ENCODE measurements around the gene EIPR1.

EIPR1 gene

DNA sequence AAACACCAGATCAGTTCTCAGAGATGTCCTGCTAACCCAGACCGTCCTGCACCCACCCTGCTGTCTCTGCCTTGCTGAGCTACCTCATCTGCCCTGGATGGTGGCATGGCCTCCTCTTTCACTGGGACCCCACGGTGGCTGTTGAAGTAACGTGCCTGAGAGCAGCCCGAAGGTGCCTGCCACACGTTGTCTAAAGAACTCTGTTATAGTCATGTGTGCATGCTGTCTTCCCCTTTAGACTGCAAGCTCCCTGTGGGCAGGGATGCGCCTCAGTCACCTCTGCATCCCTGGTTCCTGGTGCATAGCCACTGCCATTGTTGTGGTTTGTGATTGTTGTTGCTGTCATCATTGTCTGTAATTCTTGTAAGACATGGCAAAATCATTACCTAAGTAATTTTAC lies 235.9 kb downstream of the EIPR1 start:
- Histone ChIP-seq H3K9me3 (no peaks in the 10 kb centered on the region), H3K4me1 (ENCODE audit: control insufficient read depth in 1 of 2, insufficient read depth in 1 of 2, low read depth in 1 of 2, low read length in 1 of 2) (no peaks in the 10 kb centered on the region), H3K27me3 (no peaks in the 10 kb centered on the region), H3K27ac (no peak overlapping the region), H3K36me3 (no peaks in the 10 kb centered on the region), H3K4me3 (ENCODE audit: low read depth in 1 of 2, low read length in 1 of 2) (no peak overlapping the region)
- TF ChIP-seq, protein P1, sequence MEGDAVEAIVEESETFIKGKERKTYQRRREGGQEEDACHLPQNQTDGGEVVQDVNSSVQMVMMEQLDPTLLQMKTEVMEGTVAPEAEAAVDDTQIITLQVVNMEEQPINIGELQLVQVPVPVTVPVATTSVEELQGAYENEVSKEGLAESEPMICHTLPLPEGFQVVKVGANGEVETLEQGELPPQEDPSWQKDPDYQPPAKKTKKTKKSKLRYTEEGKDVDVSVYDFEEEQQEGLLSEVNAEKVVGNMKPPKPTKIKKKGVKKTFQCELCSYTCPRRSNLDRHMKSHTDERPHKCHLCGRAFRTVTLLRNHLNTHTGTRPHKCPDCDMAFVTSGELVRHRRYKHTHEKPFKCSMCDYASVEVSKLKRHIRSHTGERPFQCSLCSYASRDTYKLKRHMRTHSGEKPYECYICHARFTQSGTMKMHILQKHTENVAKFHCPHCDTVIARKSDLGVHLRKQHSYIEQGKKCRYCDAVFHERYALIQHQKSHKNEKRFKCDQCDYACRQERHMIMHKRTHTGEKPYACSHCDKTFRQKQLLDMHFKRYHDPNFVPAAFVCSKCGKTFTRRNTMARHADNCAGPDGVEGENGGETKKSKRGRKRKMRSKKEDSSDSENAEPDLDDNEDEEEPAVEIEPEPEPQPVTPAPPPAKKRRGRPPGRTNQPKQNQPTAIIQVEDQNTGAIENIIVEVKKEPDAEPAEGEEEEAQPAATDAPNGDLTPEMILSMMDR (IDR thresholded peaks at IDR 0.05) = no peak

DNA sequence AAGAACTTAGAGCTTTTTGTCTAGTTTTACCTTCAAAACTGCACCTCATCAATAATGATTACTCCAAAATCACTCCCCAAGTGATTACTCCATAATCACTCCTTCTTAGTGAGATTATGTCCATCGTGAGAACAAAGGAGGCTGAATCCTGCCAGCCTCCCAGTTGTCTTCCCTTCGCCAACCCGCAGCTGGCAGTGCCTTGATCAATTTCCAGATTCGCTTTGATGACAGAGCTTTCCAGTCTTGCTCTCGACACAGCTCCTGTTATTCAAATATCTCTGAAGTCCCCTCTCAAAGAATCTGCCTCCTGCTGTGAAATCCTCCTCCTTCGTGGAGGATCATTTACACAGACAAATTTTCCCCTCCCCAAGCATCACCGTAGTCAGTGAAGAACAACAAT lies 237.7 kb downstream of the EIPR1 start:
- H3K4me3 ChIP-seq (ENCODE audit: low read depth in 1 of 2, low read length in 1 of 2) = no peak overlapping the region
- no peaks in the 10 kb centered on the region for H3K36me3 ChIP-seq
- no peaks in the 10 kb centered on the region for H3K9me3 ChIP-seq
- H3K27ac ChIP-seq = no peak overlapping the region
- H3K27me3 ChIP-seq = no peaks in the 10 kb centered on the region
- no peaks in the 10 kb centered on the region for H3K4me1 ChIP-seq (ENCODE audit: control insufficient read depth in 1 of 2, insufficient read depth in 1 of 2, low read depth in 1 of 2, low read length in 1 of 2)
- TF ChIP-seq, protein P1 (IDR thresholded peaks at IDR 0.05) = no peak
